OCI-LY1 (cell line): ENCODE results near the gene ANKDD1A.

Source experiments
- EZH2 ChIP-seq: fragments of 200-600 bp; sonication (generic), shearing (Covaris generic); IDR thresholded peaks from 2 replicates; pipeline ENCODE4 v1.8.0; 2017; ENCODE audit warnings: borderline replicate concordance, mixed run types, mild to moderate bottlenecking, antibody characterized with exemption, low read length, moderate library complexity, mixed read lengths
- TF ChIP-seq, protein P1 (sequence below): fragments of 200-600 bp; sonication (generic), shearing (Covaris generic); IDR thresholded peaks from 2 replicates; pipeline ENCODE4 v1.5.1; 2017; ENCODE audit warnings: mild to moderate bottlenecking, antibody characterized with exemption, low read length, moderate library complexity, mixed read lengths

DNA sequence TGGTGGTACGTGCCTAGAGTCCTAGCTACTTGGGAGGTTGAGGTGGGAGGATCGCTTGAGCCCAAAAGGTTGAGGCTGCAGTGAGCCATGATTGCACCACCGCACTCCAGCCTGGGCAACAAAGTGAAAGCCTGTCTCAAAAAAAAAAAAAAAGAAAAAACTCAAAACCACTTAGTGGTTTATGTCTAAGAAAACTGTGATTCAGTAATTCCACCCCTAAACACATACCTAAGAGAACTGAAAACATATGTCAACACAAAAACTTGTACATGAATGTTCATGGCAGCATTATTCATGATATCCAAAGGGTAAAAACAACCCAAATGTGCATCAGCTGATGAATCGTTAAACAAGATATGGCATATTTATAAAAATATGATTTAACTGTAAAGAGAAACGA, 63.7 kb downstream of the ANKDD1A start:
- TF ChIP-seq EZH2 = no peak
- TF ChIP-seq, protein P1, sequence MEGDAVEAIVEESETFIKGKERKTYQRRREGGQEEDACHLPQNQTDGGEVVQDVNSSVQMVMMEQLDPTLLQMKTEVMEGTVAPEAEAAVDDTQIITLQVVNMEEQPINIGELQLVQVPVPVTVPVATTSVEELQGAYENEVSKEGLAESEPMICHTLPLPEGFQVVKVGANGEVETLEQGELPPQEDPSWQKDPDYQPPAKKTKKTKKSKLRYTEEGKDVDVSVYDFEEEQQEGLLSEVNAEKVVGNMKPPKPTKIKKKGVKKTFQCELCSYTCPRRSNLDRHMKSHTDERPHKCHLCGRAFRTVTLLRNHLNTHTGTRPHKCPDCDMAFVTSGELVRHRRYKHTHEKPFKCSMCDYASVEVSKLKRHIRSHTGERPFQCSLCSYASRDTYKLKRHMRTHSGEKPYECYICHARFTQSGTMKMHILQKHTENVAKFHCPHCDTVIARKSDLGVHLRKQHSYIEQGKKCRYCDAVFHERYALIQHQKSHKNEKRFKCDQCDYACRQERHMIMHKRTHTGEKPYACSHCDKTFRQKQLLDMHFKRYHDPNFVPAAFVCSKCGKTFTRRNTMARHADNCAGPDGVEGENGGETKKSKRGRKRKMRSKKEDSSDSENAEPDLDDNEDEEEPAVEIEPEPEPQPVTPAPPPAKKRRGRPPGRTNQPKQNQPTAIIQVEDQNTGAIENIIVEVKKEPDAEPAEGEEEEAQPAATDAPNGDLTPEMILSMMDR = no peak
